G401.6 (cell line): ENCODE data around the gene GLDC.
"Not testable (repeated sequence)": the region's sequence is repeated elsewhere in the genome, so short reads cannot be mapped to it uniquely, and the experiment has no call there.

Experiments
- FAIRE-seq: peaks from 2 replicates; lab custom pipeline; 2012; peaks lifted over from hg19 to GRCh38; lab: Jason Lieb, UNC

The GLDC gene

DNA sequence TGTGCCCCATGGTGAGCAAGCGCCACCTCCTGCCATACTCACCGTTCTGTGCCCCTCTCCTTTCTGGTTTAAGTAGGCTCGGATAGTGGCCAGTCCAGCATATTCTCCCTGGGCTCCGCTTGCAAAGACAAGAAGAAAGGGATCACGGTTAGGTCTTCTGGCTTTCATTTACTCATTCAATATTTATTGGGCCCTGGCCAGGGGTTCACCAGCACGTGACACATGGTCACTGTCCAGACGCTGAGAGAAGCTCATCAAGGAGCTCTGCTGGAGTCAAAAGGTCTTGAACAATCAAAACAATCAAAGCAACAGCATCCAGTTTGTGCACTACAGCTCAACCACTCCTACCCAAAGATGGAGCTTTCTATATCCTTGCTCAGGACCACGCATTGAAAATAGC is 80.2 kb downstream of the GLDC start:
- no peak for FAIRE-seq

DNA sequence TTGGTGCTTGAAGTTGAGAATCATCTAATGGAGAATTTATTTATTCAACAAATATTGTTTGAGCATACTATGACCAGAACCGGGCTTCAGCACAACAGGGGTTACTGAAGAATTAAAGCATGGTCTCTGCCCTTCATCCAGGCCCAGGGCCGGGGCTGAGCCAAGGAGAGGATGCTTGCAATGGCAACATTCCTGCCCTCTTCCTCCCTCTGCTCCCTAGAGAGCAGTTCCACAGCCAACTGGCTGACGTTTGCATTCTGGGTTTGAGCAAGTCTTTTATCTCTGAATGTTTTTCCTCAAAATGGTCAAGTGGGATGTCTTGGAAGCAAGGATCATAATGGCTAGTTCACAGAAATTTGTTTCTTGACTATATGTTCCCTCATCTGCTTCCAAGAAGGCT is 80.7 kb downstream of the GLDC start:
- no peak for FAIRE-seq

DNA sequence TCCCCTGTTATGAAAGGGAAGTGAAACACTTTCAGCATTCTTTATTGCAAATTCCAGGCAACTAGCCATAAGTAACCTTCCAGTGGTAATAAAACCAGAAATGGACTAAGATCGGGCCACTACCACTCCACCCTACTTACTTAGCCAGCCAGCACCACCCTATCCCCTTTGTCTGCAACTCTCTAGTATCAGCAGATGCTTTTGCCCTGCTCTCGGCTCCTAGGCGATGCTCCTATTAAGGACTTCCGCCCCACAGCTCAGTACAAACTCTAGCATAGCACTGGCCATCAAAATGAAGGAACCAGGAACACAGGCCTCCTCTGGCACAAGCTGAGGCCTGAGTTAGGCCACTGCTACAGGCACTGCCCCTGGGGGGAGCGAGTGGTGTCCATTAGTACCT is 81.2 kb downstream of the GLDC start:
- no peak for FAIRE-seq

- FAIRE-seq = no peak
These were observed 82.6 kb downstream of the GLDC start for GRCh38 chr9:6562871-6563430.

- no peak for FAIRE-seq
These were observed 83.3 kb downstream of the GLDC start for GRCh38 chr9:6562201-6562600.

GRCh38 chr9:6557883-6558616 is 87.5 kb downstream of the GLDC start:
- FAIRE-seq = no peak

- FAIRE-seq = no peak
These were observed 91.7 kb downstream of the GLDC start for GRCh38 chr9:6553866-6554265.

- FAIRE-seq = no peak
These were observed 92.9 kb downstream of the GLDC start for GRCh38 chr9:6552498-6553121.

DNA sequence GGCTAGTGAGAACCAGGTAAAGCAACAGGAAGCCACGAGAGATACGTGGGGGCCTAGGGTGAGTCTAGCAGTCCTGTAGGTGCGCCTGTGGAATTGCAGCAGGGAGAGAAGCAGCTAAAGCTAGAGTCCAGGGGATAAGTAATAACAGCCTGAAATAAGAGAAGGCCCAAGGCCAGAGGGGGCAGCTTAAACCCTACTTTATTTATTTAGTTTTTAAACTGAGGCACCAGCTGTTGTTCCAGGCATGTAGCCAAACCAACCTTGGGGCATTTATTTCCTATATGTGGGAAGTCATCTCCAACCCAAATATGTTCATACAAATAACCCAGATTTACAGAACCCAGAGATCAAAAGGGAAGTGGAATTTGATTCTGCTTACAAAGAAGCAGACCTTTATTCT is 93.5 kb downstream of the GLDC start:
- FAIRE-seq = no peak

DNA sequence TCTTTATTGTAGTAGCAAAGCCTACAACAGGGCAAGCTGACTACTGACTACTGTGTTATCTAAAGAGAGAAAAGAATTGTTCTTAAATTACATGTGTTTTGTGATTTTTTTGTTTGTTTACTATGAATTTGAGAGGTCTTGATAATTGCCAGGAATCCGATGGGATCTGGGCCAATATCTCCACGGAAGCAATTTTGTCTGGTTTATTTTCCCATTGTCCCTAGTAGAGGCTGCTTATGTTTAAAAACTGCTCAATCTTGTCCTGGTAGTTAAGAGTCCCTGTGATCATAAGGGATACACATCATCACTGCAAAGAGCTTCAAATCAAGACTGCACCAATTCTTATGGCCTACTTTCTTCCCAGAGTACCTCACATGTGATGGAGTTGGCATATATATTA is 94.4 kb downstream of the GLDC start:
- no peak for FAIRE-seq

DNA sequence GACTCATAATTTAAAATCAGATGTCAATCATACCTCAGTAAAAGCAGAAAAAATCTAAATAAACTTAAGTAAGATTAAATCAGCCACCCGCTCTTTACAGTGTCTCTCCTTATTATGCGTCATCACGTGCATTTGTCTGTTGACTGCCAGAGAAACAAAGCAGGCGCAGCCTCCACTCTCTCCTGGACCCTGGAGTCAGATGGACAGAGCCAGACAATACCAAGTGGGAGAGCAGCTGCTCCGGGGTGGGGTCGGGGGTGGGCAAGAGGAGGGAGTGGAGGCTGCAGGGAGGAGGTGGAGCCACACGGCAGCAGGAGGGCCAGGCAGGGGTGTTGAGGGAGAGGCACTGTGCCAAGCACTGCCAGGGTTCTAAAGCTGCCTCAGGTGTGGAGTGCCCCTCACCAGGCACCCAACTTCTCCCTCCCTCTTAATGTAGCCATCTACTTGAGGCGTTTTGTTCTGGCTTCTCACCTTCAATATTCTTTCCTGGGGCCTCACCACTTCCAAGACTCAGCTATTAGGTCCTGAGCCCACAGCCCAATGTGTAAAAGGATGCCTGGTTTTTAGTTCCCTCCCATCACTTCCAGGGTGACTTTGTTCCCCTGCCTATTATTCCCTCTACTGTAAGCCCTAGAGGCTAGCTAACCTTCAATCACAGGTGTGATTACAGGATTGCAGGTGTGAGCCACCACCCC is 96.3 kb downstream of the GLDC start:
- no peak for FAIRE-seq

- FAIRE-seq = no peak
These were observed 100.4 kb downstream of the GLDC start for GRCh38 chr9:6545017-6545691.

DNA sequence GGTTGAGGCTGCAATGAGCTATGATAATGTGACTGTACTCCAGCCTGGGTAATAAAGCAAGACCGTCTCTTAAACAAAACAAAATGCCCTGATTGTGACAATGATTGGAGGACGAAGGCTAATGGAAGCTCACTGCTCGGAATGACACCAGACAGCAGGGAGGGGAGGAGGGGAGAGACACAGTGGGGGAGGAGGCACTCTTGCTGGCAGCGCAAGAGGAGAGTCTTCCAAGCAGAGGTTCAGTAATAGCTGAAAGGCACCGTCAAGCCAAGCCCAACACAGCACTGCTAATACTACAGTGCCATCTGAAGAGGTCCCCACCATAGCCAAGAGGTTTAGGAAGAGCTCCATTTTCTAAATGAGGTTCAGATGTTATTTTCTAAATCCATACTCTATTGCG is 102.3 kb downstream of the GLDC start:
- no peak for FAIRE-seq

- FAIRE-seq = not testable (repeated sequence)
These were observed 102.9 kb downstream of the GLDC start for GRCh38 chr9:6542617-6543016.

DNA sequence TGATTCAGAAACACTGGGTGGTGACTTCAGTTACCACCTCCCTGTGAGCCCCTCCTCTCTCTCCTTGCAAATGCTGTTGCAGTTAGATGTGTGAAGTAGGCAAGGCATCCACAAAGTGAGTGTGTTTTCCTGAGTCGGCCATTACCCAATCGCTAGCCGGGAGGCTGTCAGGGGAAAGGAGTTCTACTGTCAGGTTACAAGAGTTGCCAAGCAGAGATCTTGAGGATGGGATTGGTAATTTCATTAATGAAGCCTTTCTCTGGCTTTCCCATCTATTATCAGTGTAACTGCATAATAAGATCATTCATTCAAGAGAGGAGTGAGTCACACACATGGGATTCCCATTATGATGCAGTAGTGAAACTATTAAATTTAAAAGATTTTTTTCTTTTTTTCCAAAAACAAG is 106.9 kb downstream of the GLDC start:
- FAIRE-seq = no peak

- FAIRE-seq = no peak
These were observed 109.9 kb downstream of the GLDC start for GRCh38 chr9:6535594-6535993.

- no peak for FAIRE-seq
These were observed 120.0 kb downstream of the GLDC start for GRCh38 chr9:6525326-6526045.

DNA sequence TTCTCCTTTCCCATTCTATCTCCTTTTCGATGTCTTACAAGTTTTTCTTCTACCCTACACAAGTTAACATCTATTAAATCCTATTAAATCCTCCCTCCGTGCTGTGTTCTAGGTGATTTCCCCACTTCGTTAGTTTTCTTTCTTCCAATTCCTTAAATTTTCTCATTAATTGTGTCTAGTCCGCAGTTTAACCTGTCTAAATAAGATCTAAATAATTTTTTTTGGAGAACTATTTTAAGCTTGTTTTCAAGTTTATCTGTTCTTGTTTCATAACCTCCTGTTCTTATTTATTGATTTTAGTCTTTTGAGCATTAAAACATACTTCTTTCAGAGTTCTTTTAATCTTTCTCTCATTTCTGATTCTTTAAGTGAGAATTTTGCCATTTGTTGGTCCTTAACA is 123.3 kb downstream of the GLDC start:
- no peak for FAIRE-seq

DNA sequence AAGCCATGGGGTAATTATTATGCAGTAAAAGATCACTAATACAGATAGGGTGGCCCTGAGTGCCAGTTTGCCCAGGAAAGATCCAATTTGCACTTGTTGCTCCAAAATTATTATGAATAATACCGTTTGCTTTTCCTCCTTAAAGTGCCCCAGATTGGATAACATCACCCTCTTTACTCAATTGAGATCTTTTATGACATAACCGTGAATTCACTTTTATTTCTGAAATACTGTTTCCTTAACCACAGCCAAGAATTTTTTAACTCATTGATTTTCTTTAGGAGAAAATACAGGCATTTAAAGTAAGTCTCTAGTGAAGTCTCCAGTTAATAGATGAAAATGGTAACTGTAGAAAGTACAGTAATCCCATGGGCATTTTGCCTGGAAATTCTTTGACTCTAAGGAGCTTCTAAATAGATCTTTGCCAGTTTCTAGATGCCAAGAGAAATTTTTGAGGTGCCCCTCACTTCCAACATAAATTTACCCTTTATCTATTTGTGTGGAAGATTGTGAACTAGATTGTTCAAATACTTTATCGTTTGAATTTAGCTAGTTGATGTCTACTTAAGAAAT is 133.4 kb downstream of the GLDC start:
- FAIRE-seq = no peak

DNA sequence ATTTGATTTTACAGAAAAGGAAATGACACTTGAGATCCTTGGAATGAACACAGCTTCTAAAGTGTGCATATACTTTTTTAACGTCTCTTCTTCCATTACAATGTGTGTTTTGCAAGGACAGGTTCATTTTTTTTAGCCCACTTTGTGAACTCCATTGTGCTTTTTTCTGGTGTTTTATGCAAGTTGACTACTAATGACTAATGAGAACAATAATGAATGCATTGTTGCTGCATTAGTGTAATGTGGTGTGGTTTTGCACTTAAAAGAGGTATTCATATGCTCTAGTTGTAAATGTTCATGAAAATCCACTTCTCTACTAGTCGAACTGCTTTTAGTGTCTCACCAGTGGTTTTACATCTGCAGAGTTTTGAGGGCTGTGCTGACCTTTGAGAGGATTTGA is 139.0 kb downstream of the GLDC start:
- no peak for FAIRE-seq

GRCh38 chr9:6502399-6502798 is 143.1 kb downstream of the GLDC start:
- no peak for FAIRE-seq
